ENCODE results near the gene HGFAC.

HGFAC gene

DNA sequence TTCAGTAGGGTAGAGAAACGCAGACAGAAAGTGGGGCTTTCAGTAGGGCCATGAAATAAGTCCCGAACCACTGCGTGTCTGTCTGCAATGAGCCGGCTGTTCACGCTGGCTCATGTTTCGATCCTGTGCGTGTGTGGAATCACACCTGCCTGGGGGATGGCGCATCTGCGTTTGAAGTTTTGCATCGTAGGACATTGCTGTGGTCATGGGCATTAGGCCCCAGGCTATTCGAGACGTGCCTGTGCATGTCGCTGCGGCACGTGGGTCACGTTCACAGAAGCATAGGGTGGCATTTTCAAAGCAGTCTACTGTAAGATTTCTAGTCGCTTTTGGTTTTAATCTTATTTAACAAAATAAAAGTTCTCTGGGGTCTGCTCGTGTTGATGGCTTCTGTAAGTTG, 25.5 kb upstream of the HGFAC start:
- no peak overlapping the region for H3K4me3 ChIP-seq (replicated peaks; ENCODE audit: low read depth, low read length)
- no peak for DNase-seq (ENCODE audit: low read depth)
- TF ChIP-seq, protein P1, sequence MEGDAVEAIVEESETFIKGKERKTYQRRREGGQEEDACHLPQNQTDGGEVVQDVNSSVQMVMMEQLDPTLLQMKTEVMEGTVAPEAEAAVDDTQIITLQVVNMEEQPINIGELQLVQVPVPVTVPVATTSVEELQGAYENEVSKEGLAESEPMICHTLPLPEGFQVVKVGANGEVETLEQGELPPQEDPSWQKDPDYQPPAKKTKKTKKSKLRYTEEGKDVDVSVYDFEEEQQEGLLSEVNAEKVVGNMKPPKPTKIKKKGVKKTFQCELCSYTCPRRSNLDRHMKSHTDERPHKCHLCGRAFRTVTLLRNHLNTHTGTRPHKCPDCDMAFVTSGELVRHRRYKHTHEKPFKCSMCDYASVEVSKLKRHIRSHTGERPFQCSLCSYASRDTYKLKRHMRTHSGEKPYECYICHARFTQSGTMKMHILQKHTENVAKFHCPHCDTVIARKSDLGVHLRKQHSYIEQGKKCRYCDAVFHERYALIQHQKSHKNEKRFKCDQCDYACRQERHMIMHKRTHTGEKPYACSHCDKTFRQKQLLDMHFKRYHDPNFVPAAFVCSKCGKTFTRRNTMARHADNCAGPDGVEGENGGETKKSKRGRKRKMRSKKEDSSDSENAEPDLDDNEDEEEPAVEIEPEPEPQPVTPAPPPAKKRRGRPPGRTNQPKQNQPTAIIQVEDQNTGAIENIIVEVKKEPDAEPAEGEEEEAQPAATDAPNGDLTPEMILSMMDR (IDR thresholded peaks at IDR 0.05; ENCODE audit: low read length, missing control alignments) = no peak

DNA sequence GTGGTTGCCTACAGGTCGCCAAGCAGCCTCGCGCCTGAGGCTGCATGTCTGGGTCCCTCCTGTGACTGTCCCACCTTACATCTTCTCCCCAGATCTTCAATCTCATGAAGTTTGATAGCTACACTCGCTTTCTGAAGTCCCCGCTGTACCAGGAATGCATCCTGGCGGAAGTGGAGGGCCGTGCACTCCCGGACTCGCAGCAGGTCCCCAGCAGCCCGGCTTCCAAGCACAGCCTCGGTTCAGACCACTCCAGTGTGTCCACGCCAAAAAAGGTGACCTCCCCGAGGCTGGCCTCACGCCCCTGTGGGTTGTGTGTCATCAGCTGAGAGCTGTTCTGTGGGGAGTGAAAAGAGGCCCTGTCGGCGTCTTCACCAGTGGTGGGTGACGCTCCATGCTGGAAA, 24.9 kb upstream of the HGFAC start:
- DNase-seq (ENCODE audit: low read depth) = no peak
- H3K4me3 ChIP-seq (replicated peaks; ENCODE audit: low read depth, low read length) = no peak overlapping the region
- TF ChIP-seq, protein P1 (IDR thresholded peaks at IDR 0.05; ENCODE audit: low read length, missing control alignments) = no peak

DNA sequence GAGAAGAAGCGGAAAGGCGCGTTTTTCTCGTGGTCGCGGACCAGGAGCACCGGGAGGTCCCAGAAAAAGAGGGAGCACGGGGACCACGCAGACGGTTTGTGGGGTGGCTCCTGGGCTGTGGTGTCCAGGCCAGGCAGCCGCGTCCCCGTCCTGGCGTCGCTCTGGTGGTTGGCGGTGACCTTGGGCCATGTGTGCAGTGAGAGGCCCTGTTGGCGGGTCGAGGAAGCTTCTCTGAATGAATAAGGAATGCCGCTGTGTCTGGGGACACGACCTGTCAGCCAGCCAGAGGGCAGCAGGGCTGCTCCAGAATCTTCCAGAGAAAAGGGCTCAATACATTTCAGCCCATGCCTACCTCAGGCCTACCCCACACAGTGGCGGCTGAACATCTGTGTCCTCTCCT, 24.3 kb upstream of the HGFAC start:
- no peak for DNase-seq (ENCODE audit: low read depth)

GRCh38 chr4:3418029-3418762, 23.6 kb upstream of the HGFAC start:
- DNase-seq (ENCODE audit: low read depth) = no peak
- no peak overlapping the region for H3K4me3 ChIP-seq (replicated peaks; ENCODE audit: low read depth, low read length)
- TF ChIP-seq, protein P1 (IDR thresholded peaks at IDR 0.05; ENCODE audit: low read length, missing control alignments) = no peak

More for the DNA sequence above, 24.3 kb upstream of the HGFAC start:
- TF ChIP-seq, protein P1 (IDR thresholded peaks at IDR 0.05; ENCODE audit: low read length, missing control alignments) = no peak
- H3K4me3 ChIP-seq (replicated peaks; ENCODE audit: low read depth, low read length) = no peak overlapping the region

GRCh38 chr4:3419836-3420605, 21.7 kb upstream of the HGFAC start:
- TF ChIP-seq, protein P1 (IDR thresholded peaks at IDR 0.05; ENCODE audit: low read length, missing control alignments) = no peak
- H3K4me3 ChIP-seq (replicated peaks; ENCODE audit: low read depth, low read length) = no peak overlapping the region
- DNase-seq (ENCODE audit: low read depth) = no peak

- no peak overlapping the region for H3K4me3 ChIP-seq (replicated peaks; ENCODE audit: low read depth, low read length)
- DNase-seq (ENCODE audit: low read depth) = no peak
- TF ChIP-seq, protein P1 (IDR thresholded peaks at IDR 0.05; ENCODE audit: low read length, missing control alignments) = no peak
Observed at GRCh38 chr4:3420606-3420955, 21.2 kb upstream of the HGFAC start.

Measured in fibroblast of pulmonary artery (primary cell).